ACC112 (cell line): ENCODE measurements around the gene C13orf46.

ENCODE experiments used
- H2AFZ ChIP-seq: fragments of 200-600 bp; sonication (generic); one replicate; pipeline ENCODE4 v1.6.0; 2017; ENCODE audit warnings: antibody characterized with exemption, low read length; ENCODE audit not compliant: unreplicated experiment
- H3K27ac ChIP-seq: fragments of 200-600 bp; sonication (generic); 2 replicates; pipeline ENCODE4 v1.5.1; 2014; ENCODE audit warnings: low read depth, mild to moderate bottlenecking, antibody characterized with exemption, low read length, moderate library complexity
- H3K27me3 ChIP-seq: fragments of 200-600 bp; sonication (generic); 2 replicates; pipeline ENCODE4 v1.6.1; 2014; ENCODE audit warnings: mild to moderate bottlenecking, antibody characterized with exemption, low read length, moderate library complexity, mixed read lengths; ENCODE audit not compliant: insufficient read depth
- H3K36me3 ChIP-seq: fragments of 200-600 bp; sonication (generic); 2 replicates; pipeline ENCODE4 v1.6.1; 2016; ENCODE audit warnings: mild to moderate bottlenecking, antibody characterized with exemption, low read length, moderate library complexity, mixed read lengths; ENCODE audit not compliant: insufficient read depth
- H3K4me1 ChIP-seq: fragments of 200-600 bp; sonication (generic); one replicate; pipeline ENCODE4 v1.6.1; 2016; ENCODE audit warnings: low read length, mixed read lengths; ENCODE audit not compliant: insufficient read depth, unreplicated experiment, control insufficient read depth
- H3K4me3 ChIP-seq: fragments of 200-600 bp; sonication (generic); 2 replicates; pipeline ENCODE4 v1.5.1; 2014; ENCODE audit warnings: mild to moderate bottlenecking, low read depth, low read length
- H3K79me2 ChIP-seq: fragments of 200-600 bp; sonication (generic); one replicate; pipeline ENCODE4 v1.6.0; 2016; ENCODE audit warnings: low read length; ENCODE audit not compliant: control insufficient read depth, unreplicated experiment, insufficient read depth

Gene C13orf46

GRCh38 chr13:113924184-113924901 lies 49.5 kb downstream of the C13orf46 start:
- Histone ChIP-seq H3K4me3 (no peak overlapping the region), H3K27ac (no peak overlapping the region), H3K36me3 (no peaks in the 10 kb centered on the region), H3K27me3 (no peaks in the 10 kb centered on the region), H2AFZ (no peak overlapping the region), H3K4me1 (peaks cover 26% of the 10 kb centered on the region), H3K79me2 (no peaks in the 10 kb centered on the region)

DNA sequence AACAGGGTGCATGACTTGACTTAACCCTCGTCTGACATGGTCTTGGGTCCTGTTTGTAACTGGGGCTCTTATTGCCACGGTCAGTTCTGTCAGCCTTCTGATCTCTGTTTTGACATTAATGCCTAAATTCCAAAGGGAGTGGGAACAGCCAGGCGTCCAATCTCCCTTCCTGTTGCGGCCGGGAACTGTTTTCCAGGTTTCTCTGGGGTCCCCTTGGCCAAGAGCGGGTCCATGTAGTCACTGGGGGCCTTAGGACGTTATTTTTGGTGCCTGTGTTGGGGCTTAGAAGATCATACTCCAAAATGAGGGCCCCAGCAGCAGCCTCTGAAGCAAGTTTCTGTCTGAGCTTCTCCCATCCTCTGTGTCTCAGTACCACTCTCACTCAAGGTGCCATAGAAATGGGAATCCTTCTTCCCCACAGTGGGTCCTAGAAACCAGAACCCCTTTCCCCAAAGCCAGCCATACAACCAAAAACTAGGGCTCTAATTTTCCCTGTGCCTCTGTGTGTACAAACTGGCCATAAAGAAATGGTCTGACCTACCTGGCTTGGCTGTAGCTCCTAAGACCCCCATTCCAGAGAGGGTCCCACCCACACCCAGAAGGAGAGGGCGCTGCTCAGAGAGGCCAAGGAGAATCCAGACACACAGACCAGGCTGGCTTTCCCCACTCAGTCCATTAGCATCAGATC lies 50.4 kb downstream of the C13orf46 start:
- peaks cover 17% of the 10 kb centered on the region for H3K4me1 ChIP-seq
- H2AFZ ChIP-seq: no peak overlapping the region
- no peak overlapping the region for H3K4me3 ChIP-seq
- no peak overlapping the region for H3K27ac ChIP-seq
- H3K27me3 ChIP-seq: no peaks in the 10 kb centered on the region
- no peaks in the 10 kb centered on the region for H3K36me3 ChIP-seq
- no peaks in the 10 kb centered on the region for H3K79me2 ChIP-seq

DNA sequence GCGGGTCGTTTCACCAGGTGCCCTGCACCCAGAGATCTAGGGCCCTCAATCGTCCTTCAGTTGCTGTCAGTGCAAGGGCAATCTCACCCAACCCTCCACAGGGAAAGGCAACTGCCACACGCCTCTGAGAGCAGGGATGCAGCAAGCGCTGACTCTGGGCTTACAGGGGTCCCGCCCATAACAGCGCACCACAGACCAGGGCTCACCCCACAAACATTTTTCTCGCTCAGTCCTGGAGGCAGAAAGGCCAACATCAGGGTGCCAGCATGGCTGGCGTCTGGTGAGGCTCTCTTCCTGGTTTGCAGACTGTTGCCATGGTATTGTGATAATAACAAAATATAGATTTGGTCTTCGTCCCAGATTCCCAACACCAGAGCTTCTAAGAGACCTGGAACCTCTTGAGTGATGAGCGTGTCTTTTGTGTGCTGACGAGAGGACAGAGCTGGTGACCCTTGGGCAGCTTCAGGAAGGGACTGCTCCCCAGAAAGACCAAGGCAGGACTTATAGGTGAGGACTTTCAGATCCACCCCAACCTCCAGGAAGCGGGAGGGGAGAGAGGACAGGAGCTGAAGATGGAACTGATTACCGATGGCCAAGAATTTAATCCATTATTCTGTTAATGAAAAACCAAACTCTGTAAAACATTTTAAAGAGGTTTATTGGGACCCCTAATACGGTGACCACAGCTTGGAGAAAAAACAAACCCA lies 51.3 kb downstream of the C13orf46 start:
- no peaks in the 10 kb centered on the region for H3K27me3 ChIP-seq
- H3K79me2 ChIP-seq: no peaks in the 10 kb centered on the region
- H2AFZ ChIP-seq: no peak overlapping the region
- no peak overlapping the region for H3K4me3 ChIP-seq
- no peak overlapping the region for H3K27ac ChIP-seq
- H3K36me3 ChIP-seq: no peaks in the 10 kb centered on the region
- H3K4me1 ChIP-seq: peaks cover 9% of the 10 kb centered on the region

DNA sequence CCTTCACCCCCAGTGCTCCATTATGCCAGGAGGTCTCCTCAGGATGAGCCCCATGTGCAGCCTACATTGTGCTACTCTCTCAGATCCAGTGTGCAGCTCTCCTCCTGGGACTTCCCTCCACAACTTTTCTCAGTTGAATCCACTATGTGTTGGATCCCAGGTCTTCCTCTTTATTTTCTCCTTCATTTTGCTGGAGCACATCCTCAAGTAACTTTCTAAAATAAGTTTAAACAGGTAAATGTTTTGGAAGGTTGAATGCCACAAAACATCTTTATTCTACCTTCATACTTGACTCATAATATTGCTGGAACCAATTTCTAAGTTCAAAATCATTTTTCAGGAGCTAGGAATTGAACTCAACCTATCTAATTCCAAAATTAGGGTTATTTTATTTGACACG lies 52.1 kb downstream of the C13orf46 start:
- Histone ChIP-seq H3K36me3 (no peaks in the 10 kb centered on the region), H3K79me2 (no peaks in the 10 kb centered on the region), H2AFZ (no peak overlapping the region), H3K4me1 (peaks cover 4% of the 10 kb centered on the region), H3K27me3 (no peaks in the 10 kb centered on the region), H3K4me3 (no peak overlapping the region), H3K27ac (no peak overlapping the region)

DNA sequence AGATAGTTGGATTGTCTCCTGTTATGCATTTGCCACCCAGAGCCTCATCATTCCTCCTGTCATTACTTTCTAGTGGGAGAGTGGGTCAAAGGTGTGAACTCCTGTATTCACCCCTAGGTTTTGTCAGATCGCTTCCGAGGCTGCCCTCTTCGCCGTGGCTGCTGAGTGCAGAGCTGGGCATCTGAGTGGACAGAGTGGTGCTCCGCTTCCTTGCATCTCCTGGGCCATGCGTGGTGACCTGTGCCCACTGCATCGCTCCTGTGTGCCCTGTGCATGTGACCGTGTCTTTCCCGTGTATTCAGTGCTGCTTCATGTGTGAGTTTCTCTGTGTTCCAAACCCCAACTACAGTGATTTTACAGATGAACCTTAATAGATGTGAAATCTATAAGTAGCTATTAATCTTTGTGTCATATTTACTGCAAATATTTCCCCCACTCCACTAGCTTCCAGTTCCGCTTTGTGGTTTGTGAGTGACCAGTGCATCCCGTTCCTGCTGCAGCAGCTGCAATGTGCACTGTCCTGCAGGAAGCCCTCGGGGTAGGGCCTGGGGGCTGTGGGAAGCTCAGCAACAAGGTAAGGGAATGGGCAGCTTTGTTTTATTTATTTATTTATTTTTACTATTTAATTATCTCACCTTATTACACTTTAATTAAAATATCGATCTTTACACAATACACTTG lies 53.1 kb downstream of the C13orf46 start:
- no peak overlapping the region for H2AFZ ChIP-seq
- H3K27me3 ChIP-seq: no peaks in the 10 kb centered on the region
- no peak overlapping the region for H3K27ac ChIP-seq
- no peaks in the 10 kb centered on the region for H3K79me2 ChIP-seq
- no peaks in the 10 kb centered on the region for H3K36me3 ChIP-seq
- no peaks in the 10 kb centered on the region for H3K4me1 ChIP-seq
- H3K4me3 ChIP-seq: no peak overlapping the region

- no peaks in the 10 kb centered on the region for H3K4me1 ChIP-seq
- H2AFZ ChIP-seq: no peak overlapping the region
- no peaks in the 10 kb centered on the region for H3K27me3 ChIP-seq
- H3K79me2 ChIP-seq: no peaks in the 10 kb centered on the region
- no peaks in the 10 kb centered on the region for H3K36me3 ChIP-seq
- H3K27ac ChIP-seq: no peak overlapping the region
- no peak overlapping the region for H3K4me3 ChIP-seq
Measured at GRCh38 chr13:113919761-113920559, 53.9 kb downstream of the C13orf46 start.

DNA sequence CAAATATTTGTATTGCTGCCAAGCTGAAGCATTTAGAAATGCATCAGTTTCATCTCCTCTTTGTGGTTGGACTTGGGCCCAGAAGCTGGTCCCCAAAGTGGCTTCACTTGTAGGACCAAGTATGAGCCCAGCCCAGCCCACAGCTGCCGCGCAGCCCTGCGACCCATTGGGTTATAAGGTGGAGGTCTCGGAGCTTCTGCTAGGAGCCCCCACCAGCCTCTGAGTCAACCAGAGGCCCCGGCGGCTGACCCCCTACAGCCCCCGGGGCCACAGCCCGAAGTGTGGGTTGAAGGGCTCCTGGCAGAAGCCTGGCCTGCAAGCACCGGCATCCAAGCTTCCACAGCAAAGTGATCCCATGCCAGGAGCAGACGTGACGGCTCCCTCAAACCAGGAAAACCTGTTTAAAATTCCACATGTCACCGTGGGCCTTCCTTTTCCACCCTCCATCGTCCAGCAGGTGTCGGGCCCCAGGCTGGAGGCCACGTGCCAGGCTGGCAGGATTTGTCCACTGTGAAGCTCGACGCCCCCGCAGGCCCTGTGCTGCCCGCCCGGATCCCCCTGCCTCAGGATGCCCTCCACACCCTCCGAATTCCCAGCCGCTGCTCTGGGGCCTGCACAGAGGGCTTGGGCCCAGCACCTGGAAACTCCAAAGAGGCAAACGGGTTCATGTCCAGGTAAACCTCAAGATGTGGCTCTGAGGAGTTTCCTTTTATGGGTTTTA lies 54.7 kb downstream of the C13orf46 start:
- Histone ChIP-seq H3K4me3 (no peak overlapping the region), H3K79me2 (no peaks in the 10 kb centered on the region), H3K4me1 (no peaks in the 10 kb centered on the region), H3K27me3 (no peaks in the 10 kb centered on the region), H3K27ac (no peak overlapping the region), H2AFZ (no peak overlapping the region), H3K36me3 (no peaks in the 10 kb centered on the region)

- no peak overlapping the region for H3K27ac ChIP-seq
- no peaks in the 10 kb centered on the region for H3K36me3 ChIP-seq
- no peak overlapping the region for H3K4me3 ChIP-seq
- no peak overlapping the region for H2AFZ ChIP-seq
- H3K79me2 ChIP-seq: no peaks in the 10 kb centered on the region
- H3K27me3 ChIP-seq: no peaks in the 10 kb centered on the region
- no peaks in the 10 kb centered on the region for H3K4me1 ChIP-seq
Measured at GRCh38 chr13:113918580-113918979, 55.3 kb downstream of the C13orf46 start.

- Histone ChIP-seq H3K79me2 (no peaks in the 10 kb centered on the region), H3K4me3 (no peak overlapping the region), H3K27ac (no peak overlapping the region), H3K4me1 (no peaks in the 10 kb centered on the region), H3K36me3 (no peaks in the 10 kb centered on the region), H2AFZ (no peak overlapping the region), H3K27me3 (no peaks in the 10 kb centered on the region)
Measured at GRCh38 chr13:113917594-113918371, 56.1 kb downstream of the C13orf46 start.
